Measurements from ENCODE around the gene PADI6. TPM values are rescaled to one million over a fixed set of nuclear protein-coding genes. Genes with fewer than 3 reads are reported as not detected.

PADI6 gene
- total and polyA plus RNA-seq, 8 donors: not detected

- Histone ChIP-seq H3K4me1 (peaks cover 0 to 6% (median 3%) of the 10 kb centered on the region in 3 donors), H3K27ac (no peak overlapping the region), H3K36me3 (peaks cover 0 to 33% (median 12%) of the 10 kb centered on the region in 3 donors), H3K9me3 (no peaks in the 10 kb centered on the region), H3K27me3 (no peaks in the 10 kb centered on the region), H3K4me3 (no peak overlapping the region)
- no peak for DNase-seq
- no peak for TF ChIP-seq CTCF (IDR thresholded peaks at IDR 0.05)
- no peak for FAIRE-seq
- WGBS, 2 donors: 92 to 94% methylated on average over 18 of the region's 18 CpGs
- no peak for ATAC-seq
- intact Hi-C loops (cut with DNase I): no loop called here
These were observed 54.0 kb downstream of the PADI6 start for GRCh38 chr1:17425806-17426600.

GRCh38 chr1:17427696-17428660 lies 56.0 kb downstream of the PADI6 start:
- H3K27ac ChIP-seq: no peak overlapping the region
- ATAC-seq: peak; percentile 53 to 73 (median 58)
- DNase-seq: peak in 3 of 6 donors; percentile 25 to 58 (median 27)
- TF ChIP-seq CTCF (IDR thresholded peaks at IDR 0.05): no peak
- peaks cover 0 to 6% (median 3%) of the 10 kb centered on the region in 3 donors for H3K4me1 ChIP-seq
- 57 to 60% methylated on average over 21 of the region's 21 CpGs for WGBS, 2 donors
- H3K9me3 ChIP-seq: no peaks in the 10 kb centered on the region
- no peak for FAIRE-seq
- H3K4me3 ChIP-seq: no peak overlapping the region
- intact Hi-C loops (cut with DNase I): no loop called here
- no peaks in the 10 kb centered on the region for H3K27me3 ChIP-seq
- H3K36me3 ChIP-seq: peaks cover 0 to 22% (median 5%) of the 10 kb centered on the region in 3 donors

GRCh38 chr1:17429183-17429582 lies 57.2 kb downstream of the PADI6 start:
- H3K9me3 ChIP-seq: no peaks in the 10 kb centered on the region
- TF ChIP-seq CTCF (IDR thresholded peaks at IDR 0.05): no peak
- H3K27ac ChIP-seq: no peak overlapping the region
- H3K36me3 ChIP-seq: peaks cover 0 to 16% (median 5%) of the 10 kb centered on the region in 3 donors
- H3K27me3 ChIP-seq: no peaks in the 10 kb centered on the region
- intact Hi-C loops (cut with DNase I): no loop called here
- FAIRE-seq (no peak), DNase-seq (no peak), ATAC-seq (no peak)
- WGBS, 2 donors: 88 to 96% methylated on average over 9 of the region's 9 CpGs
- no peak overlapping the region for H3K4me3 ChIP-seq
- peaks cover 0 to 6% (median 3%) of the 10 kb centered on the region in 3 donors for H3K4me1 ChIP-seq

GRCh38 chr1:17432412-17432811 lies 60.4 kb downstream of the PADI6 start:
- no peaks in the 10 kb centered on the region for H3K27me3 ChIP-seq
- no peak overlapping the region for H3K27ac ChIP-seq
- TF ChIP-seq CTCF (IDR thresholded peaks at IDR 0.05): no peak
- H3K36me3 ChIP-seq: no peaks in the 10 kb centered on the region
- H3K4me1 ChIP-seq: peaks cover 0 to 12% (median 3%) of the 10 kb centered on the region in 3 donors
- H3K4me3 ChIP-seq: no peak overlapping the region
- intact Hi-C loops (cut with DNase I): no loop called here
- DNase-seq: no peak
- FAIRE-seq: no peak
- H3K9me3 ChIP-seq: no peaks in the 10 kb centered on the region
- no peak for ATAC-seq
- 92 to 97% methylated on average over 3 of the region's 3 CpGs for WGBS, 2 donors

Measured in pancreas (tissue), 10 donors.